AG10803 (cell line): ENCODE measurements around the gene ADAMTS20.

Experiments used
- DNase-seq: peaks from one replicate; pipeline ENCODE4 v3.0.0; 2010; ENCODE audit warnings: low read depth
- H3K4me3 ChIP-seq: 2 replicates; pipeline ENCODE4 v1.5.1; 2011; ENCODE audit warnings: mild to moderate bottlenecking, low read length, control low read depth
- CTCF ChIP-seq: conservative IDR thresholded peaks from 2 replicates; pipeline ENCODE4 v1.5.1; 2011; ENCODE audit warnings: mild to moderate bottlenecking, low read length, control low read depth, inconsistent platforms

ADAMTS20 gene

GRCh38 chr12:43333644-43334043, 218.4 kb downstream of the ADAMTS20 start:
- DNase-seq: no peak
- H3K4me3 ChIP-seq: no peak overlapping the region
- TF ChIP-seq CTCF: no peak

GRCh38 chr12:43332977-43333640, 218.9 kb downstream of the ADAMTS20 start:
- TF ChIP-seq CTCF: no peak
- DNase-seq: no peak
- no peak overlapping the region for H3K4me3 ChIP-seq

- DNase-seq: no peak
- TF ChIP-seq CTCF: no peak
- no peak overlapping the region for H3K4me3 ChIP-seq
Observed at GRCh38 chr12:43331935-43332334, 220.1 kb downstream of the ADAMTS20 start.

GRCh38 chr12:43329375-43329774, 222.6 kb downstream of the ADAMTS20 start:
- TF ChIP-seq CTCF: no peak
- peak; percentile 11 for DNase-seq
- H3K4me3 ChIP-seq: no peak overlapping the region

DNA sequence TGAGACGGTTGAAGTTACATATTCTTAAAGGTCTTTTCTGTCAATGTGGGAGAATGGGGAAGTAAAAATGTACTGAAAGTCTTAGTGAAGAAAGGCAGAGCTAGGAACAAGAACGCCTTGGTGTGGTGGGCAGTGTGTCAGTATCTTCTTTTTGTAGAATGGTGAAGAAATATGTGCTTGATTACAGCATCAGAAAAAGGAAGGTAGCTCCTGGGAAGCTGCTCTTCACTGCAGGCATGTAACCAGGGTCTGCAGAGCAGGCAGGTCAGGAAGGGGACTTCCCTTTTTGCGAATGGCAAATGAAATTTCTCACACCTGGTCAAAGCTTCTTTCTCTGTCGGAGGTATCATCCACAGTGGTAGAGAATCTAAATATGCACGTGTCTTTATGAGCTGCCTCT, 226.2 kb downstream of the ADAMTS20 start:
- no peak for DNase-seq
- no peak overlapping the region for H3K4me3 ChIP-seq
- TF ChIP-seq CTCF: no peak

DNA sequence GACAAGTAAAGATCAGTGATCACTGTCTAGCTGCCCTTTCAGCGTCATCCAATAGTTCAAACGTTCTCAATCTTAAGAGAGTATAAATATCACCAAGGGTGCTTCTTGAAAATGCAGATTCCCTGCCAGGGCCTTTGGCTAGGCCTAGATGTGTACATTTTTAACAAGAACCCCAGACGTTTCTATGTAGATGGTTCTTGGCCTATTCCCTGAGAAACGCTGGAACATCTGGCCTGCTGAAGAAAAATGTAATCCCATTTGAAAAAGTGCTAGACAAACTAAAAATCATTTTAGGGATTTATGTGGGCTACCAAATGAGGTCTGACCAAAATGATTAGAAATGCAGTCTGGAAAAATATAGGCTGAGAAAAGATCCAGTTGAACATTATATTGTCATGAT, 231.7 kb downstream of the ADAMTS20 start:
- DNase-seq: no peak
- H3K4me3 ChIP-seq: no peak overlapping the region
- TF ChIP-seq CTCF: no peak

DNA sequence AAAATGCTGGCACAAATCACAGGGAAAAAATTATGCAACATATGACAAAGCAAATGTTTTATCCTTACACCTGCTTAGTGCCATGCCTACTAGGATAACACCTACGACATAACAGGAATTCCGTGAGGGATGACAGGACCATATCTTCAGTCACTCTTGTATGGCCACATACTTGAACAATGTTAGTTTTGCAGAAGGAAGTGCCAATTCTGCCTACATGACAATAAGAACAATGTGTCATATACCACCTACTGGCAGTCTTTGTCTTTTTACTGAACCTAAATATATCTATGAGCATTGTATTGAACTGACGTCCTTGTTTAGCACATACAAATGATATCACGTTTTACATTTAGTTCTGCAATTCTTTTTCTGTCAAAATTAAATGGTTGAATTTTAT, 234.0 kb downstream of the ADAMTS20 start:
- DNase-seq: no peak
- no peak overlapping the region for H3K4me3 ChIP-seq
- no peak for TF ChIP-seq CTCF
